Epithelial cell of esophagus (primary cell): Measurements from ENCODE around the gene METTL9.

Experiments
- DNase-seq: peaks from one replicate; pipeline ENCODE4 v3.0.0; 2010; ENCODE audit warnings: low read depth
- H3K4me3 ChIP-seq: 2 replicates; pipeline ENCODE4 v1.5.1; 2011; ENCODE audit warnings: mild to moderate bottlenecking, low read length, control low read depth
- TF ChIP-seq, protein P1 (sequence below): IDR thresholded peaks from 2 replicates; pipeline ENCODE4 v1.5.1; 2011; ENCODE audit warnings: low read depth, mild to moderate bottlenecking, low read length, control low read depth, inconsistent platforms; ENCODE audit not compliant: insufficient read depth; ENCODE audit errors: missing control alignments

METTL9 gene

DNA sequence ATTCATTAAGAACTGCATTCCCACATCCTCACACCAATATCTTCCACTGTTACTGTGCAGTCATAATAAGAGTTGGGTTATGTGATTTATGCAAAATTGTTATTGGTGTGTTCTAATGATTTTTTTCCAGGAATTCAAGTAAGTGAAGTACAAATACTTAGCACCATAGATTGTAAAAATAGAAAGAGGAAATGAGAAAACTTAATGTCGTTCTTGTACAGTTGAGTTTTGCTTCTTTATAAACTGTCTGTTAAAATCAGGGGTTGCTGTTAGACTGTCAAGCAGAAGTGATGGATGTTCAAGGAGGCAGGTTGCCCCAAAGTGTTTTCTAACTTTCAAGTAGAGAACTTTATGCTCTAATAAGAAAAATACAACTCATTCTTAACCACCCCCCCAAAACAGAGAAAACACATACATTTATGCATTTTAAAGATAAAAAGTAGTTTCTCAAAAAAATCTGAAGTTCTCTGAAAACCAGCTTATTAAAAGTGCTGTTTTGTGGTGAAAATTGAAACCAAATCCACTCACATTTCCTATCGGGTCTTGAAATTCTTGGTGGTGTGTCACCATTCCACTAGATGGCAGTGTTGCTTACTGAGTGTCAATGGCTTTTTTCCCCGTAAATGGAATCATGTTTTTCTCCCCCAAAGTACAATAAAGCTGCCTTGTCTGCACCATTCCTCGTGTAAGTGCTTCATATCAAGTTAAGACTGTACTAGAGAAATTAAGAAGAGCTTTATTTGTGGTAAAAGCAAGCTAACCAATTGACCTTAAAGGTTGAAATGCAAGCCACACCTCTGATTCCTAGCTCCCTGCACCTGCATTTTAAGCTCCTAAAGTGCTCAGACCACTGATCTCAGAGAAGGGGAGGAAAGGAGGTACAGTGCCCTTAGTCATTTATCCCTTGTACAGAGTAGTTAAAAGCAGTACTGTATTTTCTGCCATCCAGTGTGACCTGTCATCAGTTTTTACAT is 57.7 kb downstream of the METTL9 start:
- DNase-seq: peak; percentile 50
- H3K4me3 ChIP-seq: no peak overlapping the region
- TF ChIP-seq, protein P1, sequence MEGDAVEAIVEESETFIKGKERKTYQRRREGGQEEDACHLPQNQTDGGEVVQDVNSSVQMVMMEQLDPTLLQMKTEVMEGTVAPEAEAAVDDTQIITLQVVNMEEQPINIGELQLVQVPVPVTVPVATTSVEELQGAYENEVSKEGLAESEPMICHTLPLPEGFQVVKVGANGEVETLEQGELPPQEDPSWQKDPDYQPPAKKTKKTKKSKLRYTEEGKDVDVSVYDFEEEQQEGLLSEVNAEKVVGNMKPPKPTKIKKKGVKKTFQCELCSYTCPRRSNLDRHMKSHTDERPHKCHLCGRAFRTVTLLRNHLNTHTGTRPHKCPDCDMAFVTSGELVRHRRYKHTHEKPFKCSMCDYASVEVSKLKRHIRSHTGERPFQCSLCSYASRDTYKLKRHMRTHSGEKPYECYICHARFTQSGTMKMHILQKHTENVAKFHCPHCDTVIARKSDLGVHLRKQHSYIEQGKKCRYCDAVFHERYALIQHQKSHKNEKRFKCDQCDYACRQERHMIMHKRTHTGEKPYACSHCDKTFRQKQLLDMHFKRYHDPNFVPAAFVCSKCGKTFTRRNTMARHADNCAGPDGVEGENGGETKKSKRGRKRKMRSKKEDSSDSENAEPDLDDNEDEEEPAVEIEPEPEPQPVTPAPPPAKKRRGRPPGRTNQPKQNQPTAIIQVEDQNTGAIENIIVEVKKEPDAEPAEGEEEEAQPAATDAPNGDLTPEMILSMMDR: peak; percentile 82

DNA sequence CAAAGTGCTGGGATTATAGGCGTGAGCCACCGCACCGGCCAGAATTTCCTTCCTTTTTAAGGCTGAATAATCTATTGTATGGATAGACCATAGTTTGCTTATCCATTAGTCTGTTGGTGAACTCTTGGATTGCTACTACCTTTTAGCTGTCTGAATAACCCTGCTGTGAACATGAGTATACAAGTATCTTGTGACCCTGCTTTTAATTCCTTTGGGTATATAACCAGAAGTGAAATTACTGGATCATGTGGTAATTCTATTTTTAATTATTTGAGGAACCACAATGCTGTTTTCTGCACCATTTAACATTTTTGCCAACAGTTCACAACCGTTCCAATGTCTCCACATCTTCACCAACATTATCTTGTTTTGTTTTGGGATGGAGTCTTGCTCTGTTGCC is 59.7 kb downstream of the METTL9 start:
- TF ChIP-seq, protein P1: no peak
- no peak overlapping the region for H3K4me3 ChIP-seq
- no peak for DNase-seq

DNA sequence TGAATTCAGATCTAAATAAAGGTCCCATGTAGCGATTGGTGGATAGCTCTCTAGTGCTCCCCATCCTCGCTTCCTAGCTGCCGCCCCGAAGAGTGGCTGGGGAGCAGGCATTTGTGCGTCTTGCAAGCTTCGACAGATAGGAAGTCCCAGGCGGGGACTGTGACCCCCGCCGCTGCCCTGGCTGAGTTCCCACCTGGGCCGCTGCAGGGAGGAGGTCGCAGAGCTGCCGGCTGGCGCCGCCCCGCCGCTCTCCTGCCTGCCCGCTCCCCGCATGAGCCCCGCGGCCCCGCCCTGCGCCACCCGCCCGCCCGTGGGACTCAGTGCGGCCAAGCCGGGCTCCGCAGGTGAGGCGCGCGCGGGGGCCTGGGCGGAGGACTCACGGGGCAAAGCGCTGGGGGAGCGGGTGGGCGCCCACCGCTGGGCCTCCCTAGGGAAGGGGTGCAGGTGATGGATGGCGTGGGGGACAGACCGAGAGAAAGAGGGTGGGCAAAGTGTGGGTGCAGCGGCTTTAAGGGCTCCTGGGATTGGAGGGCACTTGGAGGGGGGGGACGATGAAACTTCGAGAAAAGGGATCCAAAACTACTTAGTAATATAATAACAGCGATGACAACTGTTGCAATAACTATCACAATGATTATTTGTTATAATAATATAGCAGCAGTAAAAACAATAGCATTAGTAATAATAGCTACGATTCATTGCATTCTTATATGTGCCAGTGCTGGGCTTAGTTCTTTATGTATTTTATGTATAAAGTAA is 64.7 kb downstream of the METTL9 start, which contains the start of gene OTOA:
OTOA (plus strand) TSS at position 80 of the 759 bp plus-strand sequence. CDS start 14,547 bp downstream, outside the sequence.
- TF ChIP-seq, protein P1: no peak
- H3K4me3 ChIP-seq: no peak within 1 kb of the TSS
- DNase-seq: no peak

DNA sequence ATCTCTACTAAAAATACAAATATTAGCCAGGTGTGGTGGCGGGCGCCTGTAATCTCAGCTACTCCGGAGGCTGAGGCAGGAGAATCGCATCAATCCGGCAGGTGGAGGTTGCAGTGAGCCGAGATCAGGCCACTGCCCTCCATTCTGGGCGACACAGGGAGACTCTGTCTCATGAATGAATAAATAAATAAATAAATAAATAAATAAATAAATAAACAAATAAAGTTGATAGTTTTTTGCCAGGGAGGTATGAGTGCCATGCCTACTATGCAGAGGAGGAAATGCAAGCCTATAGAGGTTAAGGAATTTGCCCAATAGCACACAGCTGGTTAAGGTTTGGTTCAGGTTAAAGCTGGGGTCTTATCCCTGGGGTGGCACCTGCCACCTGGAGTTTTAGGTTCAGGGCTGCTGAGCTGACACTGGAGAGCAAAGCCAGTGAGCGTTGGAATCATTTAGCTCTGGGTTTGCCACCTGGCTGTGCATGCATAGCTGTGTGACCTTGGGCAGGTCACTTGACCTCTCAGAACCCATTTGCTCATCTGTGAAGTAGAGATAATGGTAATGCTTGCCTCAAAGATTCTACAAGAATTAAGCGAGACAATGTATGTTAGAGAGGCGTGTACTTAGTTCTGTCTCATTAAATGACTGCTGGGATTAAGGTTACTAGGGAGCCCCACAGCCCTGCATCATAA is 65.6 kb downstream of the METTL9 start:
- no peak for DNase-seq
- no peak overlapping the region for H3K4me3 ChIP-seq
- TF ChIP-seq, protein P1: no peak

- DNase-seq: no peak
- H3K4me3 ChIP-seq: no peak overlapping the region
- TF ChIP-seq, protein P1: no peak
Observed at GRCh38 chr16:21666772-21667171, 67.4 kb downstream of the METTL9 start.

- H3K4me3 ChIP-seq: no peak overlapping the region
- TF ChIP-seq, protein P1: no peak
- no peak for DNase-seq
Observed at GRCh38 chr16:21667575-21667974, 68.2 kb downstream of the METTL9 start.
